ENCODE data around the gene CRKL.
A peak's percentile ranks its signal among the peaks of the same experiment; 100 is the strongest.

The CRKL gene

GRCh38 chr22:20952544-20953341, 35.5 kb downstream of the CRKL start:
- no peak for DNase-seq (ENCODE audit: low read depth, low spot score)
- H3K4me3 ChIP-seq (ENCODE audit: low read length) = no peak overlapping the region

GRCh38 chr22:20953342-20953608, 36.1 kb downstream of the CRKL start:
- H3K9me3 ChIP-seq (ENCODE audit: control insufficient read depth, insufficient read depth, low read length) = no peaks in the 10 kb centered on the region
- H3K27me3 ChIP-seq (ENCODE audit: control insufficient read depth, insufficient read depth, low read length) = no peaks in the 10 kb centered on the region
- no peak for DNase-seq (ENCODE audit: low read depth, low spot score)
- peaks cover 3% of the 10 kb centered on the region; the same call in 1 of the 2 replicates for H3K4me1 ChIP-seq (ENCODE audit: control insufficient read depth, insufficient read depth, low read length)
- H3K4me3 ChIP-seq (ENCODE audit: low read length) = no peak overlapping the region
- H3K27ac ChIP-seq (ENCODE audit: low read length) = no peak overlapping the region
- WGBS (ENCODE audit: insufficient coverage, insufficient read length) = no CpG with 5 or more reads among the region's 3 CpGs
- H3K36me3 ChIP-seq (ENCODE audit: control insufficient read depth, insufficient read depth, low read length) = peaks cover 18% of the 10 kb centered on the region; the same call in 1 of the 2 replicates

More at GRCh38 chr22:20952544-20953341, 35.5 kb downstream of the CRKL start:
- WGBS (ENCODE audit: insufficient coverage, insufficient read length) = no CpG with 5 or more reads among the region's 13 CpGs
- Histone ChIP-seq H3K9me3 (ENCODE audit: control insufficient read depth, insufficient read depth, low read length) (no peaks in the 10 kb centered on the region), H3K36me3 (ENCODE audit: control insufficient read depth, insufficient read depth, low read length) (peaks cover 18% of the 10 kb centered on the region; the same call in 1 of the 2 replicates), H3K27ac (ENCODE audit: low read length) (no peak overlapping the region), H3K4me1 (ENCODE audit: control insufficient read depth, insufficient read depth, low read length) (peaks cover 3% of the 10 kb centered on the region; the same call in 1 of the 2 replicates), H3K27me3 (ENCODE audit: control insufficient read depth, insufficient read depth, low read length) (no peaks in the 10 kb centered on the region)

GRCh38 chr22:20953668-20954500, 36.7 kb downstream of the CRKL start:
- Histone ChIP-seq H3K36me3 (ENCODE audit: control insufficient read depth, insufficient read depth, low read length) (peaks cover 18% of the 10 kb centered on the region; the same call in 1 of the 2 replicates), H3K27ac (ENCODE audit: low read length) (no peak overlapping the region)
- DNase-seq (ENCODE audit: low read depth, low spot score) = no peak

GRCh38 chr22:20955548-20955947, 38.3 kb downstream of the CRKL start:
- no CpG with 5 or more reads among the region's 7 CpGs for WGBS (ENCODE audit: insufficient coverage, insufficient read length)

More at GRCh38 chr22:20953668-20954500, 36.7 kb downstream of the CRKL start:
- H3K4me3 ChIP-seq (ENCODE audit: low read length) = no peak overlapping the region
- no CpG with 5 or more reads among the region's 8 CpGs for WGBS (ENCODE audit: insufficient coverage, insufficient read length)
- H3K9me3 ChIP-seq (ENCODE audit: control insufficient read depth, insufficient read depth, low read length) = no peaks in the 10 kb centered on the region
- H3K4me1 ChIP-seq (ENCODE audit: control insufficient read depth, insufficient read depth, low read length) = peaks cover 3% of the 10 kb centered on the region; the same call in 1 of the 2 replicates
- H3K27me3 ChIP-seq (ENCODE audit: control insufficient read depth, insufficient read depth, low read length) = no peaks in the 10 kb centered on the region

GRCh38 chr22:20956258-20957101, 39.3 kb downstream of the CRKL start:
- Histone ChIP-seq H3K27me3 (ENCODE audit: control insufficient read depth, insufficient read depth, low read length) (no peaks in the 10 kb centered on the region), H3K27ac (ENCODE audit: low read length) (no peak overlapping the region), H3K36me3 (ENCODE audit: control insufficient read depth, insufficient read depth, low read length) (0 out of 2 replicates have a peak, but pooled peaks cover 5% of the 10 kb centered on the region), H3K9me3 (ENCODE audit: control insufficient read depth, insufficient read depth, low read length) (no peaks in the 10 kb centered on the region), H3K4me1 (ENCODE audit: control insufficient read depth, insufficient read depth, low read length) (peaks cover 3% of the 10 kb centered on the region; the same call in 1 of the 2 replicates), H3K4me3 (ENCODE audit: low read length) (peak overlapping the region; percentile 71; the same call in 1 of the 2 replicates)
- peak; percentile 54 for DNase-seq (ENCODE audit: low read depth, low spot score)
- WGBS (ENCODE audit: insufficient coverage, insufficient read length) = no CpG with 5 or more reads among the region's 27 CpGs

More at GRCh38 chr22:20955548-20955947, 38.3 kb downstream of the CRKL start:
- Histone ChIP-seq H3K27ac (ENCODE audit: low read length) (no peak overlapping the region), H3K9me3 (ENCODE audit: control insufficient read depth, insufficient read depth, low read length) (no peaks in the 10 kb centered on the region), H3K36me3 (ENCODE audit: control insufficient read depth, insufficient read depth, low read length) (0 out of 2 replicates have a peak, but pooled peaks cover 10% of the 10 kb centered on the region), H3K4me1 (ENCODE audit: control insufficient read depth, insufficient read depth, low read length) (peaks cover 3% of the 10 kb centered on the region; the same call in 1 of the 2 replicates), H3K4me3 (ENCODE audit: low read length) (no peak overlapping the region), H3K27me3 (ENCODE audit: control insufficient read depth, insufficient read depth, low read length) (no peaks in the 10 kb centered on the region)
- DNase-seq (ENCODE audit: low read depth, low spot score) = no peak

- peak overlapping the region; percentile 71 for H3K4me3 ChIP-seq (ENCODE audit: low read length)
- no peak overlapping the region for H3K27ac ChIP-seq (ENCODE audit: low read length)
- no peaks in the 10 kb centered on the region for H3K27me3 ChIP-seq (ENCODE audit: control insufficient read depth, insufficient read depth, low read length)
- WGBS (ENCODE audit: insufficient coverage, insufficient read length) = no CpG with 5 or more reads among the region's 59 CpGs
- 0 out of 2 replicates have a peak, but pooled peaks cover 2% of the 10 kb centered on the region for H3K36me3 ChIP-seq (ENCODE audit: control insufficient read depth, insufficient read depth, low read length)
- DNase-seq (ENCODE audit: low read depth, low spot score) = no peak
- H3K9me3 ChIP-seq (ENCODE audit: control insufficient read depth, insufficient read depth, low read length) = no peaks in the 10 kb centered on the region
- H3K4me1 ChIP-seq (ENCODE audit: control insufficient read depth, insufficient read depth, low read length) = peaks cover 3% of the 10 kb centered on the region; the same call in 1 of the 2 replicates
Observed at GRCh38 chr22:20957102-20957682, 40.0 kb downstream of the CRKL start.

- DNase-seq (ENCODE audit: low read depth, low spot score) = no peak
- Histone ChIP-seq H3K36me3 (ENCODE audit: control insufficient read depth, insufficient read depth, low read length) (no peaks in the 10 kb centered on the region), H3K4me3 (ENCODE audit: low read length) (peak overlapping the region; percentile 71), H3K4me1 (ENCODE audit: control insufficient read depth, insufficient read depth, low read length) (peaks cover 3% of the 10 kb centered on the region; the same call in 1 of the 2 replicates), H3K27me3 (ENCODE audit: control insufficient read depth, insufficient read depth, low read length) (no peaks in the 10 kb centered on the region; the same call in 1 of the 2 replicates), H3K27ac (ENCODE audit: low read length) (no peak overlapping the region), H3K9me3 (ENCODE audit: control insufficient read depth, insufficient read depth, low read length) (no peaks in the 10 kb centered on the region)
- no CpG with 5 or more reads among the region's 32 CpGs for WGBS (ENCODE audit: insufficient coverage, insufficient read length)
Observed at GRCh38 chr22:20957683-20958431, 40.6 kb downstream of the CRKL start.

GRCh38 chr22:20959578-20960461, 42.6 kb downstream of the CRKL start:
- no peaks in the 10 kb centered on the region for H3K9me3 ChIP-seq (ENCODE audit: control insufficient read depth, insufficient read depth, low read length)
- DNase-seq (ENCODE audit: low read depth, low spot score) = no peak
- peaks cover 3% of the 10 kb centered on the region; the same call in 1 of the 2 replicates for H3K4me1 ChIP-seq (ENCODE audit: control insufficient read depth, insufficient read depth, low read length)
- no CpG with 5 or more reads among the region's 20 CpGs for WGBS (ENCODE audit: insufficient coverage, insufficient read length)
- peaks cover 13% of the 10 kb centered on the region for H3K27me3 ChIP-seq (ENCODE audit: control insufficient read depth, insufficient read depth, low read length)
- no peak overlapping the region for H3K4me3 ChIP-seq (ENCODE audit: low read length)
- H3K27ac ChIP-seq (ENCODE audit: low read length) = no peak overlapping the region
- H3K36me3 ChIP-seq (ENCODE audit: control insufficient read depth, insufficient read depth, low read length) = no peaks in the 10 kb centered on the region
